Measurements from ENCODE around the gene ZBED4.

Gene ZBED4

DNA sequence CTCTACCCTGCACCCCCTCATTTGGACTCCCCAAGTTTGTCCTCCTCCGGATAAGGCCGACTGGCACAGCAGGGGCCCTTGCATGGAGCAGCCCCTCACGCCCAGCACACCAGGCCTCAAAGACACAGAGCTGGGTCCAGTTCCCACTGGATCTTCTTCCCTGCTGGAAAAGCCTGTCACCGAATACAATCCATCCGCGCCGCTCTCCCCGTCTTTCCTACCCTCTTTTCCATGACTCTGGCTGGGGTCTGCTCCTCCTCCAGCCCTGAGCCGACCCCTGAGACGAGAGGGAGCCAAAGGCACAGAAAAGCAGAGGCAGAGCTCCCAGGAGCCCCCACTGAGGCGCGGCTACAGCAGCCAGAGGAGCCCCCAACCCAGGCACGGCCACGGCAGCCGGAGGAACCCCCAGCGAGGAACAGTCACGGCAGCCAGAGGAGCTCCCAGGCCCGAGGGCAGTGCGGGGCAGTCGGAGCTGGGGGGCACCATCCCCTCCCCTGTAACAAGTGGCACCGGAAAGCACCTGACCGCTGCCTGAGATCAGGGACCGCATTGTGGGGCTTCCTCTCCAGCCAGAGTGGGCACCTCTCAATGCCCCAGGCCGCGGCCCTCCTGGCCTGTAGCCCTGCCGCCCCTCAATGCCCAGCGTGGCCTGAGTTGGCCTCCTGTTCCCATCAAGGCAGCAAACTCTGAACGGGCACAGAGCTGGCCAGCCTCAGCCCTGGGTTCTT, 52.6 kb downstream of the ZBED4 start:
- H3K36me3 ChIP-seq (ENCODE audit: control insufficient read depth, low read length), result peaks cover 47% of the 10 kb centered on the region
- H3K27ac ChIP-seq (ENCODE audit: low read depth, low read length), result no peak overlapping the region
- H3F3A ChIP-seq (ENCODE audit: control insufficient read depth, insufficient read depth), result no peaks in the 10 kb centered on the region

DNA sequence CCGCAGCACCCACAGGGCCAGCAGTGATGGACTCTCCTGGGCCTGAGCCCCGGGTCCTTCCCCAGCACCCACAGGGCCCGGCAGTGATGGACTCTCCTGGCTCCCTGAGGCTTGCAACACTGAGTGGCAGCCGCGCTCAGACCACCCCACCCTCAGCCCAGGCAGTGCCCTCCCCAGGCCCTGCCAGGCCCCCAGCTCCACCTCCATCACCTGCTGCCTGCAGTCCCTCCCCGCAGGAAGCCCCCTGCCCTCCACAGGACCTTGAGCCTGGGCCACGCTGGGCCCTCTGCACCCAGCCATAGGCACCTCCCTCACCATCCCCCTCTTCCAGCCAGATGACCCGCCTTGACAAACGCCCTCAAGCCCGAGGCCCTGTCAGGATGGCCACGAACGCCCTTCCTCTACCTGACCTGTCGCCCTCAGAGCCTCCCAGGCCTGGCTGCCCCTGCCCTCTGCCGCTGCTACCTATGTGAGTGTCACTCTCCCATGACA, 53.2 kb downstream of the ZBED4 start:
- Histone ChIP-seq H3K4me3 (ENCODE audit: low read length) (no peak overlapping the region), H3K4me2 (ENCODE audit: low read length) (no peak overlapping the region), H4K20me1 (ENCODE audit: control insufficient read depth, insufficient read depth, low read depth, low read length) (no peaks in the 10 kb centered on the region), H3K4me1 (ENCODE audit: control insufficient read depth, low read length) (no peaks in the 10 kb centered on the region), H3K27me3 (ENCODE audit: control insufficient read depth, low read length) (no peaks in the 10 kb centered on the region), H3K9me3 (ENCODE audit: control insufficient read depth, insufficient read depth, low read length) (peaks cover under 1% of the 10 kb centered on the region; the same call in 1 of the 2 replicates), H3K79me2 (ENCODE audit: control insufficient read depth, low read length) (peaks cover 9% of the 10 kb centered on the region), H3K9me2 (replicated peaks; ENCODE audit: control insufficient read depth, low read length) (no peaks in the 10 kb centered on the region), H3K27ac (ENCODE audit: low read depth, low read length) (no peak overlapping the region), H3F3A (ENCODE audit: control insufficient read depth, insufficient read depth) (no peaks in the 10 kb centered on the region), H3K36me3 (ENCODE audit: control insufficient read depth, low read length) (peaks cover 43% of the 10 kb centered on the region)
- TF ChIP-seq CTCF (IDR thresholded peaks at IDR 0.05; ENCODE audit: low read depth, low read length, poor library complexity, severe bottlenecking), result no peak
- no peak for TF ChIP-seq EZH2phosphoT487 (IDR thresholded peaks at IDR 0.05; ENCODE audit: borderline replicate concordance, low read length)

More for the DNA sequence above, 52.6 kb downstream of the ZBED4 start:
- H3K4me2 ChIP-seq (ENCODE audit: low read length), result no peak overlapping the region
- H3K4me3 ChIP-seq (ENCODE audit: low read length), result no peak overlapping the region
- peaks cover 5% of the 10 kb centered on the region; the same call in 1 of the 2 replicates for H3K9me3 ChIP-seq (ENCODE audit: control insufficient read depth, insufficient read depth, low read length)
- H3K4me1 ChIP-seq (ENCODE audit: control insufficient read depth, low read length), result no peaks in the 10 kb centered on the region
- H3K79me2 ChIP-seq (ENCODE audit: control insufficient read depth, low read length), result peaks cover 9% of the 10 kb centered on the region
- no peaks in the 10 kb centered on the region for H3K27me3 ChIP-seq (ENCODE audit: control insufficient read depth, low read length)
- H3K9me2 ChIP-seq (replicated peaks; ENCODE audit: control insufficient read depth, low read length), result no peaks in the 10 kb centered on the region
- no peak for TF ChIP-seq CTCF (IDR thresholded peaks at IDR 0.05; ENCODE audit: low read depth, low read length, poor library complexity, severe bottlenecking)
- no peaks in the 10 kb centered on the region for H4K20me1 ChIP-seq (ENCODE audit: control insufficient read depth, insufficient read depth, low read depth, low read length)

GRCh38 chr22:49907807-49908206, 54.2 kb downstream of the ZBED4 start:
- Histone ChIP-seq H4K20me1 (ENCODE audit: control insufficient read depth, insufficient read depth, low read depth, low read length) (no peaks in the 10 kb centered on the region), H3K4me3 (ENCODE audit: low read length) (no peak overlapping the region), H3K27ac (ENCODE audit: low read depth, low read length) (no peak overlapping the region), H3K4me2 (ENCODE audit: low read length) (no peak overlapping the region), H3F3A (ENCODE audit: control insufficient read depth, insufficient read depth) (no peaks in the 10 kb centered on the region), H3K9me3 (ENCODE audit: control insufficient read depth, insufficient read depth, low read length) (no peaks in the 10 kb centered on the region; the same call in 1 of the 2 replicates), H3K27me3 (ENCODE audit: control insufficient read depth, low read length) (no peaks in the 10 kb centered on the region), H3K36me3 (ENCODE audit: control insufficient read depth, low read length) (peaks cover 45% of the 10 kb centered on the region), H3K9me2 (replicated peaks; ENCODE audit: control insufficient read depth, low read length) (no peaks in the 10 kb centered on the region), H3K4me1 (ENCODE audit: control insufficient read depth, low read length) (no peaks in the 10 kb centered on the region), H3K79me2 (ENCODE audit: control insufficient read depth, low read length) (peaks cover 9% of the 10 kb centered on the region)
- TF ChIP-seq EZH2phosphoT487 (IDR thresholded peaks at IDR 0.05; ENCODE audit: borderline replicate concordance, low read length) (no peak), CTCF (IDR thresholded peaks at IDR 0.05; ENCODE audit: low read depth, low read length, poor library complexity, severe bottlenecking) (no peak)
